GM12878 (cell line): ENCODE results near the gene CYP2C18. TPM values are rescaled to one million over a fixed set of nuclear protein-coding genes. Genes with fewer than 3 reads are reported as not detected.

Experiments used
- ATAC-seq: fragments of 200-7000 bp; cut with Tn5 transposase; 3 replicates; pipeline ENCODE4 v1.9.1; 2020; ENCODE audit warnings: mild to moderate bottlenecking, moderate library complexity
- BruUV-seq: library from RNA; stranded (reverse); fragments of 400-500 nt; replicated peaks from 2 replicates; lab custom pipeline; 2021; lab: Mats Ljungman, UMichigan
- CTCF ChIA-PET: fragments of 300-600 bp; sonication (Branson Sonifier 250); formaldehyde crosslinking; extraction: SDS; loops from one replicate; lab custom pipeline; 2021; ENCODE audit warnings: inconsistent platforms; lab: Yijun Ruan, JAX
- POLR2A ChIA-PET: fragments of 350-600 bp; formaldehyde crosslinking; extraction: SDS; loops from one replicate; lab custom pipeline; 2021; ENCODE audit warnings: inconsistent platforms; lab: Charles Lee
- RAD21 ChIA-PET: fragments of 300-600 bp; sonication (Branson Sonifier 250); formaldehyde crosslinking; loops from one replicate; lab custom pipeline; 2023; ENCODE audit warnings: antibody characterized with exemption; ENCODE audit not compliant: unreplicated experiment; lab: Charles Lee
- SMC1A ChIA-PET: fragments of 300-600 bp; sonication (Branson Sonifier 250); formaldehyde crosslinking; loops from one replicate; lab custom pipeline; 2023; ENCODE audit not compliant: unreplicated experiment, uncharacterized antibody; lab: Charles Lee
- DNase-seq: peaks from one replicate; pipeline ENCODE4 v3.0.0-alpha.2; 2011; ENCODE audit warnings: low read depth, low spot score
- FAIRE-seq: peaks from 3 replicates; lab custom pipeline; 2011; peaks lifted over from hg19 to GRCh38; lab: Jason Lieb, UNC
- H2AFZ ChIP-seq: 2 replicates; pipeline ENCODE4 v1.6.0; 2011; ENCODE audit warnings: low read depth, low read length, control low read depth; ENCODE audit not compliant: control insufficient read depth
- H3K27ac ChIP-seq: 2 replicates; pipeline ENCODE4 v1.5.1; 2011; ENCODE audit warnings: control low read depth; ENCODE audit not compliant: control insufficient read depth, insufficient read depth
- H3K27me3 ChIP-seq, 2 experiments: replicated peaks in 1 of 2; 2 replicates each; pipeline versions ENCODE4 v1.6.0 to v1.6.1; 2011; ENCODE audit warnings: low read length in 1 of 2; ENCODE audit not compliant: control insufficient read depth in 2 of 2, insufficient read depth in 2 of 2
- H3K36me3 ChIP-seq, 2 experiments: 2 replicates each; pipeline ENCODE4 v1.5.1; 2011; ENCODE audit warnings: low read length in 1 of 2; ENCODE audit not compliant: control insufficient read depth in 2 of 2, insufficient read depth in 2 of 2
- H3K4me1 ChIP-seq: 2 replicates; pipeline ENCODE4 v1.6.1; 2011; ENCODE audit warnings: mild to moderate bottlenecking, low read length, moderate library complexity, mixed read lengths; ENCODE audit not compliant: control insufficient read depth, insufficient read depth
- H3K4me2 ChIP-seq: 2 replicates; pipeline ENCODE4 v1.6.0; 2011; ENCODE audit warnings: control low read depth; ENCODE audit not compliant: control insufficient read depth, insufficient read depth
- H3K4me3 ChIP-seq: fragments of 200-600 bp; sonication (generic); 2 replicates; pipeline ENCODE4 v1.5.1; 2016
- H3K79me2 ChIP-seq: 2 replicates; pipeline ENCODE4 v1.6.0; 2011; ENCODE audit warnings: low read length; ENCODE audit not compliant: control insufficient read depth, insufficient read depth
- H3K9ac ChIP-seq: 2 replicates; pipeline ENCODE4 v1.8.0; 2011; ENCODE audit warnings: low read length, control low read depth, mixed read lengths; ENCODE audit not compliant: control insufficient read depth, insufficient read depth
- H3K9me3 ChIP-seq: replicated peaks from 3 replicates; pipeline ENCODE4 v1.5.1; 2011; ENCODE audit warnings: mild to moderate bottlenecking, low read length; ENCODE audit not compliant: control insufficient read depth, insufficient read depth
- H4K20me1 ChIP-seq: 2 replicates; pipeline ENCODE4 v1.6.0; 2011; ENCODE audit not compliant: control insufficient read depth, insufficient read depth
- ASH2L ChIP-seq: fragments of 300-600, 200-600 bp; sonication (generic); IDR thresholded peaks from 2 replicates; pipeline ENCODE4 v1.6.1; 2017; ENCODE audit warnings: low read depth, mild to moderate bottlenecking, borderline replicate concordance
- ATF2 ChIP-seq: IDR thresholded peaks from 2 replicates; pipeline ENCODE4 v1.6.1; 2012; ENCODE audit warnings: low read length, inconsistent platforms
- CUX1 ChIP-seq: IDR thresholded peaks from 2 replicates; pipeline ENCODE4 v1.6.1; 2012; ENCODE audit warnings: improper control_type of control experiment, low read depth, low read length; ENCODE audit not compliant: insufficient replicate concordance
- JUNB ChIP-seq: IDR thresholded peaks from 2 replicates; pipeline ENCODE4 v1.6.1; 2016; ENCODE audit warnings: antibody characterized with exemption, mild to moderate bottlenecking
- JUND ChIP-seq: IDR thresholded peaks from 2 replicates; pipeline ENCODE4 v1.6.1; 2012; ENCODE audit warnings: low read depth, mild to moderate bottlenecking, low read length, improper control_type of control experiment, moderate library complexity
- MXI1 ChIP-seq: fragments of 150-350 bp; IDR thresholded peaks from 2 replicates; pipeline ENCODE4 v1.6.1; 2011; ENCODE audit warnings: low read depth, mild to moderate bottlenecking, inconsistent platforms, low read length, improper control_type of control experiment
- NR2C2 ChIP-seq: IDR thresholded peaks from 2 replicates; pipeline ENCODE4 v1.6.1; 2011; ENCODE audit warnings: borderline replicate concordance, low read depth; ENCODE audit not compliant: control insufficient read depth, insufficient read length
- SREBF1 ChIP-seq: IDR thresholded peaks from 2 replicates; pipeline ENCODE4 v1.6.1; 2012; ENCODE audit warnings: mild to moderate bottlenecking, low read length
- WGBS: methylation state at CpG from one replicate; pipeline ENCODE4 v1.1.6; 2016; ENCODE audit warnings: low lambda C conversion rate; ENCODE audit not compliant: insufficient replicate concordance, insufficient coverage; ENCODE audit errors: missing lambda C conversion rate; 5-methylcytosine and 5-hydroxymethylcytosine counted together
- in situ Hi-C: fragments of 300-500 bp; cut with MboI; formaldehyde crosslinking; loops from 9 replicates; pipeline ENCODE4 v1.14.3; 2018; ENCODE audit warnings: mixed read lengths
- intact Hi-C: fragments of 100-400 bp; cut with micrococcal nuclease; formaldehyde crosslinking; loops from one replicate; pipeline ENCODE4 v1.14.2; 2022; ENCODE audit not compliant: unreplicated experiment
- polyA plus RNA-seq, 11 experiments: library from polyadenylated mRNA; depleted of rRNA in 4 of 11; unstranded in 6 of 11; stranded (reverse) in 5 of 11; fragments of >200 nt; fragmentation: Nextera tagmentation in 4 of 11; fragmentation: Illumina TruSeq in 1 of 11; extraction: Ambion mirVana in 4 of 11; extraction: Trizol in 1 of 11; gene quantifications; 1 replicate in 1 of 11; 2 replicates in 10 of 11; pipeline versions ENCODE4 v1.2.1 to v1.2.3, GENCODE V29; 2011 to 2016; ENCODE audit warnings: inconsistent platforms in 2 of 11, missing spikeins in 2 of 11, low read depth in 1 of 11
- total RNA-seq, 4 experiments: library from RNA; depleted of rRNA in 3 of 4; stranded (reverse); fragments of >200 nt in 3 of 4; fragmentation: Illumina TruSeq in 1 of 4; extraction: Trizol in 1 of 4; gene quantifications; 2 replicates each; pipeline versions ENCODE4 v1.2.1 to v1.2.3, GENCODE V29; 2013 to 2021

The CYP2C18 gene
- total and polyA plus RNA-seq, 10 of the 15 experiments (the other 5 are each of a cell fraction or from before 2014, with no cell fraction given): 0.05 to 0.12 (median 0.07) TPM; not detected in 5

GRCh38 chr10:94747137-94747536 is 63.6 kb downstream of the CYP2C18 start:
- Histone ChIP-seq H3K4me3 (no peak overlapping the region), H4K20me1 (no peaks in the 10 kb centered on the region)
- 0% methylated on average over 2 of the region's 2 CpGs for WGBS
- RAD21 ChIA-PET: no interaction called here
- FAIRE-seq: no peak
- TF ChIP-seq JUND: no peak
- no peak for TF ChIP-seq NR2C2
- no peak for TF ChIP-seq CUX1
- no peak for TF ChIP-seq ATF2
- no peak for TF ChIP-seq JUNB
- no peak for TF ChIP-seq ASH2L
- no peak for TF ChIP-seq SREBF1
- TF ChIP-seq MXI1: no peak
- TF ChIP-seq, all 136 proteins: peak for 0
- no TSS peak for BruUV-seq
- H3K79me2 ChIP-seq: no peaks in the 10 kb centered on the region
- ChIA-PET POLR2A (no interaction called here), SMC1A (no interaction called here), CTCF (no interaction called here)
- intact Hi-C loops: no loop called here
- H3K27ac ChIP-seq: no peak overlapping the region
- no peaks in the 10 kb centered on the region for H3K36me3 ChIP-seq
- H3K27me3 ChIP-seq: no peaks in the 10 kb centered on the region
- no peaks in the 10 kb centered on the region for H3K4me1 ChIP-seq
- no peak overlapping the region for H3K4me2 ChIP-seq
- no peak overlapping the region for H2AFZ ChIP-seq
- H3K9ac ChIP-seq: no peak overlapping the region
- DNase-seq: no peak
- no peaks in the 10 kb centered on the region; the same call in 2 of the 3 replicates for H3K9me3 ChIP-seq
- in situ Hi-C loops: no loop called here
- ATAC-seq: no peak
